GM23248 (cell line): ENCODE data around the gene NAV2.

Experiments used
- EZH2 ChIP-seq: fragments of 200-600 bp; sonication (generic); IDR thresholded peaks from 2 replicates; pipeline ENCODE4 v1.6.1; 2018; ENCODE audit warnings: antibody characterized with exemption, mild to moderate bottlenecking; ENCODE audit not compliant: insufficient read depth, poor library complexity, severe bottlenecking
- EZH2phosphoT487 ChIP-seq: fragments of 200-600 bp; sonication (generic); IDR thresholded peaks from 2 replicates; pipeline ENCODE4 v1.6.1; 2018; ENCODE audit warnings: antibody characterized with exemption, moderate library complexity, mild to moderate bottlenecking, low read depth; ENCODE audit not compliant: insufficient read depth

DNA sequence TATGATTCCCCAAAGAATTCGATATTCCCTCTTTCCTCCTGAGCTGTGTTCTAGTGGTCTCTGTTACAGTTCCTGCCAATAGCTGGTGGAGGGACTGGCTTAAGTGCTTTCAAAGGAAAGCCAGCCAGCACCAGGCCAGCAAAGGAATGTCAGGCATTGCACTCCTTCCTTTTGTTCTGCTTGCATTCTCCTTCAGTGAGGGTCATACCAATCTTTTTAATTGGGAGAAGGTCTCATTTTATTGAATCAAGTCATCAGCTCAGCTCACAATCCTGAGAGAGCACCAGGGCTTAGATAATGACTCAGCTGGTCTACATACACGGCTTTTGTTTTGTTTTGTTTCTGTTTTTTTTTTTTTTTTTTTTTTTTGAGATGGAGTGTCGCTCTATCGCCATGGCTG lies 222.9 kb downstream of the NAV2 start:
- TF ChIP-seq EZH2phosphoT487, result no peak
- no peak for TF ChIP-seq EZH2
